ENCODE data around the gene FHIT. TPM values are rescaled to one million over a fixed set of nuclear protein-coding genes. Genes with fewer than 3 reads are reported as not detected.

Gene FHIT
- polyA plus RNA-seq, 1 of the 3 experiments (the other 2 are of a cell fraction): 0.41 TPM

DNA sequence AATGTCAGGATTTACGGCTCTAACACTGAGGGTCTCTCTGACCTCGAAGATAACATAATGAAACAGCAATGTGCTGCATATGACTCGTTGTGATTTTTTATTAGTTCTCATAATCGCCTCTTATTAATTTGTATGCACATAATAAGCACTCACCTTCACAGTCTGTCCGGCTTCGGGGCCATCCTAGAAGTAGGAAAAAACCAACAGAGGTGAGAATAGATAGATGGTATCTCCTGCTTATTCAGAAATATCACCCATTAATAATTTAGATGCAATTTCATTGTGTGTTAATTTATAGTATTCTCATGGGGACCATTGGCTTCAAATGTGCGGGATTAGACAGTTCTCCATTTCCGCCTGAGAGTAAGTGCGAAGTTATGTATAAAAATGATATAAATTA, 1240.0 kb downstream of the FHIT start:
- Histone ChIP-seq H2AFZ (ENCODE audit: low read depth) (no peak overlapping the region), H3K9ac (no peak overlapping the region), H4K20me1 (ENCODE audit: insufficient read depth) (no peaks in the 10 kb centered on the region), H3K4me3 (ENCODE audit: low read depth in 2 of 2, low read length in 1 of 2) (no peak overlapping the region), H3K79me2 (ENCODE audit: insufficient read depth) (no peaks in the 10 kb centered on the region), H3K27ac (ENCODE audit: low read depth in 2 of 2, low read length in 1 of 2) (no peak overlapping the region), H3K4me1 (ENCODE audit: control insufficient read depth in 1 of 2, insufficient read depth in 2 of 2, low read depth in 1 of 2, low read length in 1 of 2) (peaks cover 0 to 2% of the 10 kb centered on the region in 2 experiments; a peak in 1 of 4 replicates), H3K27me3 (ENCODE audit: insufficient read depth) (no peaks in the 10 kb centered on the region), H3K9me3 (no peaks in the 10 kb centered on the region), H3K4me2 (no peak overlapping the region), H3F3A (replicated peaks; ENCODE audit: insufficient read depth) (no peaks in the 10 kb centered on the region), H3K9me2 (no peaks in the 10 kb centered on the region), H3K36me3 (replicated peaks in 1 of 2; ENCODE audit: control insufficient read depth in 1 of 2, insufficient read depth in 2 of 2, low read length in 1 of 2) (no peaks in the 10 kb centered on the region)
- CTCF ChIA-PET: no interaction called here
- POLR2A ChIA-PET: no interaction called here
- TF ChIP-seq YY1 (IDR thresholded peaks at IDR 0.05; ENCODE audit: low read depth): no peak
- TF ChIP-seq, protein P1, sequence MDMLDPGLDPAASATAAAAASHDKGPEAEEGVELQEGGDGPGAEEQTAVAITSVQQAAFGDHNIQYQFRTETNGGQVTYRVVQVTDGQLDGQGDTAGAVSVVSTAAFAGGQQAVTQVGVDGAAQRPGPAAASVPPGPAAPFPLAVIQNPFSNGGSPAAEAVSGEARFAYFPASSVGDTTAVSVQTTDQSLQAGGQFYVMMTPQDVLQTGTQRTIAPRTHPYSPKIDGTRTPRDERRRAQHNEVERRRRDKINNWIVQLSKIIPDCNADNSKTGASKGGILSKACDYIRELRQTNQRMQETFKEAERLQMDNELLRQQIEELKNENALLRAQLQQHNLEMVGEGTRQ (IDR thresholded peaks at IDR 0.05; ENCODE audit: borderline replicate concordance, low read depth, low read length): no peak
- TF ChIP-seq FOXM1 (IDR thresholded peaks at IDR 0.05; ENCODE audit: low read depth): no peak
- DNase-seq: no peak
- WGBS (ENCODE audit: low lambda C conversion rate): 68% methylated on average over 9 of the region's 9 CpGs

DNA sequence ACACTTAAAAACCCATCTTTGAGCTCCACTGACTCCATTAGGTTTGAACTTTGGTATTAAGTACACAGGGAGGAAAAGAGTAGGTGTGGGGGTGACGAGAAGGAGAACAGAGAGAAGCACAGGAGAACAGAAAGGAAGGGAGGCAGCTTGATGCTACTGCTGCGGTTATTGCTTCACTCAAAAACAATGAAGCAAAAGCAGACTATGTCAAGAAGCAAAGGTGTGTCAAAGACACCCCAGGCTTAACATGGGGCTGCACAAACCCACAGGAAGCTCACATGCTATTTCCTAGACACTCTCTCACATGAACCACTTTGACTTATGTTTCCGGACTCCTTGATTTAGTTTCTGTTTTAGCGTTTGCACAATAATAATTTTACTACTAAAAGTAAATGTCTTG, 1240.5 kb downstream of the FHIT start:
- Histone ChIP-seq H3K9me2 (no peaks in the 10 kb centered on the region), H3K79me2 (ENCODE audit: insufficient read depth) (no peaks in the 10 kb centered on the region), H3K27me3 (ENCODE audit: insufficient read depth) (no peaks in the 10 kb centered on the region), H3K4me1 (ENCODE audit: control insufficient read depth in 1 of 2, insufficient read depth in 2 of 2, low read depth in 1 of 2, low read length in 1 of 2) (peaks cover 0 to 2% of the 10 kb centered on the region in 2 experiments; a peak in 1 of 4 replicates), H3K27ac (ENCODE audit: low read depth in 2 of 2, low read length in 1 of 2) (no peak overlapping the region), H3K9me3 (no peaks in the 10 kb centered on the region), H3K36me3 (replicated peaks in 1 of 2; ENCODE audit: control insufficient read depth in 1 of 2, insufficient read depth in 2 of 2, low read length in 1 of 2) (no peaks in the 10 kb centered on the region), H3K4me3 (ENCODE audit: low read depth in 2 of 2, low read length in 1 of 2) (no peak overlapping the region), H3K9ac (no peak overlapping the region), H3K4me2 (no peak overlapping the region), H2AFZ (ENCODE audit: low read depth) (no peak overlapping the region), H4K20me1 (ENCODE audit: insufficient read depth) (no peaks in the 10 kb centered on the region), H3F3A (replicated peaks; ENCODE audit: insufficient read depth) (no peaks in the 10 kb centered on the region)
- DNase-seq: no peak
- WGBS (ENCODE audit: low lambda C conversion rate): 76% methylated on average over 4 of the region's 4 CpGs
- no peak for TF ChIP-seq RFX5 (IDR thresholded peaks at IDR 0.05; ENCODE audit: low read length)
- no peak for TF ChIP-seq FOXM1 (IDR thresholded peaks at IDR 0.05; ENCODE audit: low read depth)
- TF ChIP-seq FOXJ3 (CRISPR knock-in tag; IDR thresholded peaks at IDR 0.05): no peak
- no peak for TF ChIP-seq RCOR1 (IDR thresholded peaks at IDR 0.05; ENCODE audit: low read length)
- TF ChIP-seq NFIC (IDR thresholded peaks at IDR 0.05; ENCODE audit: borderline replicate concordance): no peak
- TF ChIP-seq TCF12 (IDR thresholded peaks at IDR 0.05): no peak
- TF ChIP-seq, protein P2, sequence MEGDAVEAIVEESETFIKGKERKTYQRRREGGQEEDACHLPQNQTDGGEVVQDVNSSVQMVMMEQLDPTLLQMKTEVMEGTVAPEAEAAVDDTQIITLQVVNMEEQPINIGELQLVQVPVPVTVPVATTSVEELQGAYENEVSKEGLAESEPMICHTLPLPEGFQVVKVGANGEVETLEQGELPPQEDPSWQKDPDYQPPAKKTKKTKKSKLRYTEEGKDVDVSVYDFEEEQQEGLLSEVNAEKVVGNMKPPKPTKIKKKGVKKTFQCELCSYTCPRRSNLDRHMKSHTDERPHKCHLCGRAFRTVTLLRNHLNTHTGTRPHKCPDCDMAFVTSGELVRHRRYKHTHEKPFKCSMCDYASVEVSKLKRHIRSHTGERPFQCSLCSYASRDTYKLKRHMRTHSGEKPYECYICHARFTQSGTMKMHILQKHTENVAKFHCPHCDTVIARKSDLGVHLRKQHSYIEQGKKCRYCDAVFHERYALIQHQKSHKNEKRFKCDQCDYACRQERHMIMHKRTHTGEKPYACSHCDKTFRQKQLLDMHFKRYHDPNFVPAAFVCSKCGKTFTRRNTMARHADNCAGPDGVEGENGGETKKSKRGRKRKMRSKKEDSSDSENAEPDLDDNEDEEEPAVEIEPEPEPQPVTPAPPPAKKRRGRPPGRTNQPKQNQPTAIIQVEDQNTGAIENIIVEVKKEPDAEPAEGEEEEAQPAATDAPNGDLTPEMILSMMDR (IDR thresholded peaks at IDR 0.05): no peak
- TF ChIP-seq JUND (IDR thresholded peaks at IDR 0.05): no peak
- no peak for TF ChIP-seq TAF1 (IDR thresholded peaks at IDR 0.05; ENCODE audit: borderline replicate concordance, low read depth, low read length)
- TF ChIP-seq, protein P3, sequence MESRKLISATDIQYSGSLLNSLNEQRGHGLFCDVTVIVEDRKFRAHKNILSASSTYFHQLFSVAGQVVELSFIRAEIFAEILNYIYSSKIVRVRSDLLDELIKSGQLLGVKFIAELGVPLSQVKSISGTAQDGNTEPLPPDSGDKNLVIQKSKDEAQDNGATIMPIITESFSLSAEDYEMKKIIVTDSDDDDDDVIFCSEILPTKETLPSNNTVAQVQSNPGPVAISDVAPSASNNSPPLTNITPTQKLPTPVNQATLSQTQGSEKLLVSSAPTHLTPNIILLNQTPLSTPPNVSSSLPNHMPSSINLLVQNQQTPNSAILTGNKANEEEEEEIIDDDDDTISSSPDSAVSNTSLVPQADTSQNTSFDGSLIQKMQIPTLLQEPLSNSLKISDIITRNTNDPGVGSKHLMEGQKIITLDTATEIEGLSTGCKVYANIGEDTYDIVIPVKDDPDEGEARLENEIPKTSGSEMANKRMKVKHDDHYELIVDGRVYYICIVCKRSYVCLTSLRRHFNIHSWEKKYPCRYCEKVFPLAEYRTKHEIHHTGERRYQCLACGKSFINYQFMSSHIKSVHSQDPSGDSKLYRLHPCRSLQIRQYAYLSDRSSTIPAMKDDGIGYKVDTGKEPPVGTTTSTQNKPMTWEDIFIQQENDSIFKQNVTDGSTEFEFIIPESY (IDR thresholded peaks at IDR 0.05; ENCODE audit: borderline replicate concordance, low read depth): no peak
- no peak for TF ChIP-seq CHD2 (IDR thresholded peaks at IDR 0.05; ENCODE audit: low read length, partially characterized antibody)
- no peak for TF ChIP-seq MXI1 (IDR thresholded peaks at IDR 0.05; ENCODE audit: low read depth, low read length)
- POLR2A ChIA-PET: no interaction called here
- CTCF ChIA-PET: no interaction called here
